ENCODE measurements around the gene NR2C2AP.
"Not testable (repeated sequence)": the region's sequence is repeated elsewhere in the genome, so short reads cannot be mapped to it uniquely, and the experiment has no call there.

Gene NR2C2AP

GRCh38 chr19:19181488-19181998 lies 21.7 kb downstream of the NR2C2AP start:
- DNase-seq (ENCODE audit: low spot score) = no peak

- no peak for DNase-seq (ENCODE audit: low spot score)
These were observed 23.4 kb downstream of the NR2C2AP start for GRCh38 chr19:19179548-19180441.

GRCh38 chr19:19176950-19177349 lies 26.3 kb downstream of the NR2C2AP start:
- no peak for DNase-seq (ENCODE audit: low spot score)

- not testable (repeated sequence) for DNase-seq (ENCODE audit: low spot score)
These were observed 30.0 kb downstream of the NR2C2AP start for GRCh38 chr19:19173243-19173642.

DNA sequence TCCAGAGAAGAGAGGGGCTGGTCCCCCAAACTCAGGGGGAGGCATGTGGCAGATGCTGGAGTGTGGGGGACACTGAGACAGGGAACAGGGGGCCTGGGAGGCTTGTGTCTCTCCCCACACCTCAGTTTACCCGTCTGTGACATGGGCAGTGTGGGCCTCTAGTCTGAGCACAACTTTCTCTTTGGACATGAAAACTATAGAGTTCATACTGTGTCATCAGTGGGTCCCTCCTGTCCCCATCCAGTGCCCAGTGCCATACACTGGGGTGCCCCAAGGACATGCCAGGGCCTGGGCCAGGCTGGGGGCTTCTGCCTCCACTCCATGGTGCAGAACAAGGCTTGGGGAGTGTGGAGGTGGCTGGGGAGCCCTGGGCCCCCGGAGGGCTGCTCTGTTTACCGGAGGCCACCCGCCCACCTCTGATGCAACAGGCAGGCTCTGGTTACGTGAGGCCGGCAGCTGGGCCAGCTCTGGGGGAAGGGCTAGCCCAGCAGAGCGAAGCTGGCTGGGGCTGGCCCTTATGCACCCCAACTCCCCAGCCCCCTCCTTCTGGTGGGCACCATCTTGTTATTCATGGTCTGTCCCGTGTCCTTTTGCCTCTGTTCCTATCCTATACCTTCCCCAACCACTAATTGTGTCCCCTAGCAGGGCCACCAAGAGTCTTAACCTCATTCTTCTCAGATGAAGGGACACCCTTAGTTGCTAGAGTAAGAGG lies 31.2 kb downstream of the NR2C2AP start:
- DNase-seq (ENCODE audit: low spot score) = no peak

- DNase-seq (ENCODE audit: low spot score) = no peak
These were observed 32.1 kb downstream of the NR2C2AP start for GRCh38 chr19:19170873-19171672.

- DNase-seq (ENCODE audit: low spot score) = peak; percentile 59
These were observed 33.0 kb downstream of the NR2C2AP start, which contains the start of gene MEF2B for GRCh38 chr19:19170053-19170872. TSS of gene MEF2B (minus strand) at chr19:19170263. CDS start at chr19:19150735, 19,528 bp downstream.

DNA sequence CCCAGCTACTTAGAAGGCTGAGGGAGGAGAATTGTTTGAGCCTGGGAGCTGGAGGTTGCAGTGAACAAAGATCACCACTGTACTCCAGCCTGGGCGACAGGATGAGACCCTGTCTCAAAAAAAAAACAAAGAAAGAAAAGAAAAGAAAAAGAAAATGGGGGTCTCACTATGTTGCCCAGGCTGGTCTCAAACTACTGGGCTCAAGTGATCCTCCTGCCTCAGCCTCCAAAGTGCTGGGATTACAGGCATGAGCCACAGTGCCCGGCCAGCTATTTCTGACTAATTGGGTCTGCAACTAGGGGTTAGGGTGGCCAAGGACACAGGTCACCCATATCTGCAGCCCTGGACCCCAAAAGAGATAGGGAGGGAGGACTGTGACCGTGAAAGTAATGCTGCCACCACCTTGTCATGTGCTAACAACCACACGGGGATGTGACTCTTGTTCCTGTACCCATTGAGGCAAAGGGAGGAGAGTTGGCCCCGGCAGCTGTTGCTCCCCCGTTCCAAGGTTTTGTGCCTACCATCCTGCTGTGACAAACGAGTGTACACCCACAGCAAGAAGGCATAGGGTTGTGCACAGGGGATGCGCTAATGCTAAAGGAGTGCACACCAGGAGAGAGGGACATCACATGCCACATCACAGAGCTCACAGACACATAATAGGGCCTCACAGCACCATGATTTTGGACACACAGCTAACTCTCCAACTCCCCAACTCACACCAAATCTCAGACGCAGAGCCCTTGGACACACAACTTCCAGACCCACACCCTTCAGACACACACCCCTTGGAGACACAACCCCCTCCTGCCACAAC lies 33.8 kb downstream of the NR2C2AP start:
- DNase-seq (ENCODE audit: low spot score) = no peak

DNA sequence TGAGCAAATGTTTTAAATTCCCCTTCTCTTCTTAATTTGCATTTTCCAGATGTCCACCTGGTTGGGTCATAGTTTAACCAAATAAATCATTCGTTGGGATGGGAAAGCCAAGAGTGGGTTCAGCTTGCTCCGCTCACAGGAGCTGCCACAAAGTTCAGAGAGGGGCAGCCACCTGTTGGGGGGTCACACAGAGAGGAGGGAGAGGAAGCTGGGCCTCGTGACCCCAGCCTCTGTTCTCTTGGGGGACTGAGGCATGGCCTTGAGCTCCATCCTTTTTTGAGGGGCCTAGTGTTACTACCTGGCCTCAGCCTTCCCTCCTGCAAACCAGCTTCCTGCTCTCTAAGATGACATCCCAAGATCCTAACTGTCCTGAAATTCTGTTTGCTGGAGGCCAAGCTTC lies 35.6 kb downstream of the NR2C2AP start:
- no peak for DNase-seq (ENCODE audit: low spot score)

GRCh38 chr19:19165396-19165795 lies 37.8 kb downstream of the NR2C2AP start:
- DNase-seq (ENCODE audit: low spot score) = no peak

DNA sequence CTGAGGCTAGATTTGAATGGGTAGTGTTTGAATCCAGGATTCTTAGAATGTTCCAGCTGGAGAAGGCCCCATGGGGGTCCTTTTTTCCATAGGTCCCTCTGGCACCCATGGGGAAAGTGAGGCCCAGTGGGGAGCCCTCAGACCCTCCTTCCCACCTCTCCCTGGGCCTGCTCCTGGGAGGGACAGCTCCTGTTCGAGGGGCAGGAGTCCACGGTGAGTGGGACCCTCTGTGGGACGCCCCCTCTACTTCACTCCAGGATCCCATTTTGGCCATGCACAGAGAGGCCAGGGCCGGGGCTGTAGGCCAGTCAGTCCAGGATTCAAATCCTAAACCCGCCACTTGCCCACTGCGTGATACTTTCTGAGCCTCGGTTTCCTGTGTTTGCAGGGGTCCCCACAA lies 40.7 kb downstream of the NR2C2AP start:
- DNase-seq (ENCODE audit: low spot score) = no peak

DNA sequence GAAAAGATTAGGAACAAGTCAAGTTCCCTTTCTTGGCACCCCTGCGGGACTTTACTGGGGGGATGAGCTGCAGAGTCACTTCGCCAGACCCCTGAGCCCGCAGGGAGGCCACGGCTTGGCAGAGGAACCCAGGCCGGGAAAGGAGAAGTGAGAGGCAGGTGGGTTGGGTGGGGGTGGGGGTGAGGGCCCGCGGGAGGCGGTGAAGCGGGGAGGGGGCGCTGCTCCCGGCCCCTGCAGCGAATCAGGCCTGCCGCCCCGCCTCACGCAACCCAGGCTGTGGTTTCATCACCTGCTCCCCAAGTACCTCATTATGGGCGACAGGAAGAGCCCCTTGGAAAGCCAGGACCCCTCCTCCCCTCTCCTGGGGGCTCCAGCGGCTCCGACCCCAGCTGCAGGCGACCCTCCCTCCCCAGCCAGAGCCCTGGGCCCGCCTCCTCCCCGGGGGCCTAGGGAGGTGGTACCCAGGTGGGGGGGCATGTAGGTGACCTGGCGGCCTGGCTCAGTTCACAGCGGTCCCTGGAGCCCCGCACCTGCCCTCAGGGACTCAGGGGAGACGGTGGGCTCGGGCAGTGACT lies 42.7 kb downstream of the NR2C2AP start:
- no peak for DNase-seq (ENCODE audit: low spot score)

- DNase-seq (ENCODE audit: low spot score) = no peak
These were observed 43.7 kb downstream of the NR2C2AP start for GRCh38 chr19:19159534-19159933.

DNA sequence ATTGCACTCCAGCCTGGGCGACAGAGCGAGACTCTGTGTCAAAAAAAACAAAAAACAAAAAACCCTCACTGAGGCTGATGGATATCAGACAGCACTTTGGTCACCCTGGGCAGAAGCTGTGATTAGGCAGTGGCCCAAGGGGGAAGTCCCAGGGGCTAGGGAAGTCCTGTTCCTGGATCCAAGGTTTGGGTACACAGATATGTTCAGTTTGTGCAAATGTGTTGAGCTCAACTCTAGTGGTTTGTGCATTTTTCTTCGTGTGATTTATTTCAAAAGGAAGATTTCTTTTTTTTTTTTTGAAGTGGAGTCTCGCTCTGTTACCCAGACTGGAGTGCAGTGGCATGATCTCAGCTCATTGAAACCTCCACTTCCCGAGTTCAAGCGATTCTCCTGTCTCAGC lies 45.4 kb downstream of the NR2C2AP start:
- DNase-seq (ENCODE audit: low spot score) = no peak

DNA sequence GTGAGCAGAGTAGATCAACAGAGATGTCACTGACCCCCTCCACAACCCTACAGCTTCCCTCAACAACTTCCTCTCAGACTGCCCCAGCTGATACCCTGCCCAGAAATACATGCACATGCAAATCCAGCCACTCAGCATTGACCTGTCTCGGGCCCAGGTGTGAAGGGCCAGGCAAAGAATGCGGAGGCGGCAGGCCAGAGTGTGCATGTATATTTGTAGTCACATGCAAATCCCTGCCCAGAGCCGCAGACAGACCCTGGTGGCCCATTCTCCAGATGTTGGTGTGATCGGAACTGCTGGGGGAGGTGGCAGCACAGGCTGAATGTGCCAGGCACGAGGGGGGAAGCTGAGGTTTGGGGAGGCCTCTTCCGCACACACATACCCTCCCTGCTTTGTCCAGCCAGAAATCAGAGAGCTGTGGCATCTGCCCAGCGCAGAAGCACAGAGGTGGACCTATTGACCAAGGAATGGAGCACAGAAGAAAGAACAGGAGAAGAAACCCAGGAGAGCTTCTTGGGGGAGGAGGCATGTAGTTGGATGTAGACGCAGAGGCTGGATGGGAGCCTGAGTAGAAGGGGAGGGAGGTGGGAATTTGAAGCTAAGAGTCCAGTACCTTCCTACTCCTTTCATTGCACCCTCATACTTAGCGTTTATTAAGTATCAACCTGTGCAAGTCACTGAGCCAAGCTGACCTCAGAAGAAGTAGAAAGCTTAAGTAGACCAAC lies 47.6 kb downstream of the NR2C2AP start:
- DNase-seq (ENCODE audit: low spot score) = no peak

DNA sequence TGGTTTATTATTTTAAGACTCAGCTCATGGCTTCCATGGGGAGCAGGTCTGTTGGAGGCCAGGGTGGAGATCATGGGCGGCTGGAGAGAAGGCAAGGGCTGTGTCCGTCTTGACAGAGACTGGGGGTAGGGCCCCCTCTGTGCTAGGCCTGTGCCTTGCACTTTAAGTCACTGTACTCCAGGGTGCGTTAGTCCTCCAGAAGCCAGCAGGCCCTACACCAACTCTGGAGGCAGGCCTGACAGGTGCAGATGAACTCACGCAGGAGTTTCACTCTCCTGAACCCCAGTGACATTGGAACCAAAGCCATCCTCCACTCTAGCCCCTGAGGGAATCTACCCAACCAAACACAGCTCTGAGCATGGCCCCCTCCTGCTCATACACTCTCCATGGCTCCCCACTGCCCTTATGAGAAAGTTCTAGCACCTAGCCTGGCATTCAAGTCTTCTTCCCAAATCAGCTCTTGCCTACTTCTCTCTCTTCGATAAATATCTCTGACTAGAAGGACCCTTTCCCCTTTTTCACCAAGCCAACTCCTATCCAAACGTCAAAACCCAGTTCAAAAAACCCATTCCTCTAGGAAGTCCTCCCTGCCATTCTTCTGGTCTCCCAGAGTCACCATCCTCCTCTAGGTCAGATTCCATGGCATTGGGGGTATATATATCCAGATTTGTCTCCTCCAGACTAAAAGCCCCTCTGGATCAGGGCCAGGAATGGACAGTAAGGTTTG lies 48.3 kb downstream of the NR2C2AP start:
- DNase-seq (ENCODE audit: low spot score) = no peak

GRCh38 chr19:19152668-19153384 lies 50.4 kb downstream of the NR2C2AP start:
- no peak for DNase-seq (ENCODE audit: low spot score)

GRCh38 chr19:19151418-19151817 lies 51.8 kb downstream of the NR2C2AP start:
- DNase-seq (ENCODE audit: low spot score) = no peak
